ENCODE results near the gene IGF2BP3. TPM values are rescaled to one million over a fixed set of nuclear protein-coding genes. Genes with fewer than 3 reads are reported as not detected.

The IGF2BP3 gene
- total and polyA plus RNA-seq, 10 of the 15 experiments (the other 5 are each of a cell fraction or from before 2014, with no cell fraction given): 4.6 to 61.2 (median 36.9) TPM

GRCh38 chr7:23279819-23280525 lies 190.3 kb downstream of the IGF2BP3 start:
- 75% methylated on average over 2 of the region's 2 CpGs for WGBS (ENCODE audit: insufficient coverage, insufficient replicate concordance, low lambda C conversion rate, missing lambda C conversion rate)
- DNase-seq (ENCODE audit: low read depth, low spot score) (no peak), ATAC-seq (no peak), FAIRE-seq (no peak)
- H3K4me2 ChIP-seq (ENCODE audit: control insufficient read depth, insufficient read depth): no peak overlapping the region
- H3K4me3 ChIP-seq: no peak overlapping the region
- no peaks in the 10 kb centered on the region for H3K79me2 ChIP-seq (ENCODE audit: control insufficient read depth, insufficient read depth, low read length)
- no peak overlapping the region for H2AFZ ChIP-seq (ENCODE audit: control insufficient read depth, low read depth, low read length)
- H3K36me3 ChIP-seq (ENCODE audit: control insufficient read depth in 2 of 2, insufficient read depth in 2 of 2, low read length in 1 of 2): no peaks in the 10 kb centered on the region
- no TSS peak for BruUV-seq (replicated peaks)
- intact Hi-C loops (cut with micrococcal nuclease; ENCODE audit: unreplicated experiment): no loop called here
- no peaks in the 10 kb centered on the region for H3K27me3 ChIP-seq (replicated peaks in 1 of 2; ENCODE audit: control insufficient read depth in 2 of 2, insufficient read depth in 2 of 2, low read length in 1 of 2)
- ChIA-PET POLR2A (interaction anchor here (1.2 kb wide), 1 partner anchor 11 kb away, joined by 3 read pairs; no protein-coding TSS in a partner anchor), RAD21 (ENCODE audit: unreplicated experiment) (interaction anchor here (0.8 to 2.4 kb wide), 4 partner anchors 18 to 432 kb away, joined by 3 to 7 read pairs (median 3); no protein-coding TSS in a partner anchor), SMC1A (ENCODE audit: uncharacterized antibody, unreplicated experiment) (interaction anchor here (1.0 to 3.0 kb wide), 9 partner anchors 10 to 265 kb away, joined by 4 to 12 read pairs (median 5); no protein-coding TSS in a partner anchor), CTCF (interaction anchor here (0.6 to 7.2 kb wide), 6 partner anchors 18 to 430 kb away, joined by 3 to 68 read pairs (median 11); partner anchors contain the start of genes MALSU1 and STK31)
- no peak overlapping the region for H3K9ac ChIP-seq (ENCODE audit: control insufficient read depth, insufficient read depth, low read length)
- no peaks in the 10 kb centered on the region for H3K4me1 ChIP-seq (ENCODE audit: control insufficient read depth, insufficient read depth, low read length)
- in situ Hi-C loops (cut with MboI): no loop called here
- no peak overlapping the region for H3K27ac ChIP-seq (ENCODE audit: control insufficient read depth, insufficient read depth)
- H4K20me1 ChIP-seq (ENCODE audit: control insufficient read depth, insufficient read depth): no peaks in the 10 kb centered on the region
- no peak for TF ChIP-seq SMARCA5 (IDR thresholded peaks at IDR 0.05)
- TF ChIP-seq ATF7 (IDR thresholded peaks at IDR 0.05; ENCODE audit: low read depth): no peak
- no peak for TF ChIP-seq PAX5 (IDR thresholded peaks at IDR 0.05; ENCODE audit: borderline replicate concordance, low read depth, low read length)
- TF ChIP-seq SIN3A (IDR thresholded peaks at IDR 0.05; ENCODE audit: low read depth, low read length): no peak
- no peak for TF ChIP-seq CREM (IDR thresholded peaks at IDR 0.05; ENCODE audit: low read depth)
- TF ChIP-seq RELB (IDR thresholded peaks at IDR 0.05; ENCODE audit: low read depth): no peak
- TF ChIP-seq NFXL1 (IDR thresholded peaks at IDR 0.05; ENCODE audit: borderline replicate concordance): no peak
- no peak for TF ChIP-seq E4F1 (IDR thresholded peaks at IDR 0.05; ENCODE audit: borderline replicate concordance, partially characterized antibody)
- no peak for TF ChIP-seq SP1 (IDR thresholded peaks at IDR 0.05; ENCODE audit: low read depth, low read length)
- TF ChIP-seq PML (IDR thresholded peaks at IDR 0.05; ENCODE audit: low read length): no peak
- TF ChIP-seq NFYB (IDR thresholded peaks at IDR 0.05; ENCODE audit: insufficient read depth, low read depth, low read length): no peak
- TF ChIP-seq MAX (IDR thresholded peaks at IDR 0.05; ENCODE audit: low read depth, low read length): no peak
- H3K9me3 ChIP-seq (replicated peaks; ENCODE audit: control insufficient read depth, insufficient read depth, low read length): no peaks in the 10 kb centered on the region

All from GM12878 (cell line).